GF-D8 (cell line): ENCODE data around the gene CDK5R1.
A peak's percentile ranks its signal among the peaks of the same experiment; 100 is the strongest.
"Not testable (repeated sequence)": the region's sequence is repeated elsewhere in the genome, so short reads cannot be mapped to it uniquely, and the experiment has no call there.

ENCODE experiments used
- DNase-seq: peaks from one replicate; lab custom pipeline; 2025; lab: John Stamatoyannopoulos, UW

The CDK5R1 gene

DNA sequence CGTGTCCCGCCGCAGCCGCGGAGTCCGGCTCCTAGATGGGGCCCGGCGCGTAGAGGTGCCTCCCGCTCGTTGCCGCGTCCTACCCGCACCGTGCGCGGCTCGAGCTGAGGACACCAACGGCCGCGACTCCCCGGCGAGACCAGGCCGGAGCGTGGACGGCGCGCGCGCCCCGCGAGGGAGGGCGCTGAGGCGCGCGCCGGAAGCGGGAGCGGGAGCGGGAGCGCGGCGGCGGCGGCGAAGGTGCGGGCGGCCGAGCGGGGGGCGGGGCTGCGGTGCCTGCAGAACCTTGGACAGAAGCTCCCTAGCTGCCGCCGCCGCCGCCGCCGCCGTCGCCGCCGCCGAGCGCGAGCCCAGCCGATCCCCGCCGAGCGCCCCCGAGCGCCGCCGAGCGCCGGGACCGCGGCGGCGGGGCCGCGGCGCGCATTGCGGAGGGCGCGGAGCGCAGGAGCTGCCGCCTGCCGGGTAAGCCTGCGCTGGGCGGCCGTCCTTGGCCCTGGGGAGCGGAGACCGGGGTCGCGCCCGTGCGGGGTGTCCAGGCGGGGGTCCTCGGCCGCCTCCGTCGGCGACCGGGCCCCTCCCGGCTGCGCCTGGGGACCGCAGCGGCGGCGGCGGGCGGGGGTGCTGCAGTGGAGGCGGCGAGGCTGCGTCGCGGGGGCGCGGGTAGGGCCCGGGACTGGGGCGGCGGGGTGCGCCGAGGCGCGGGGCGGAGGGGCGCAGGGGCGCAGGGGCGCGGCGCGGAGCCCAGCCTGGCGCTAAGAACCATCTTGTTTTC, at the start of gene CDK5R1:
CDK5R1 (plus strand) TSS at position 293 of the 772 bp plus-strand sequence. CDS start 628 bp downstream, outside the sequence.
- peak; percentile 2 for DNase-seq

DNA sequence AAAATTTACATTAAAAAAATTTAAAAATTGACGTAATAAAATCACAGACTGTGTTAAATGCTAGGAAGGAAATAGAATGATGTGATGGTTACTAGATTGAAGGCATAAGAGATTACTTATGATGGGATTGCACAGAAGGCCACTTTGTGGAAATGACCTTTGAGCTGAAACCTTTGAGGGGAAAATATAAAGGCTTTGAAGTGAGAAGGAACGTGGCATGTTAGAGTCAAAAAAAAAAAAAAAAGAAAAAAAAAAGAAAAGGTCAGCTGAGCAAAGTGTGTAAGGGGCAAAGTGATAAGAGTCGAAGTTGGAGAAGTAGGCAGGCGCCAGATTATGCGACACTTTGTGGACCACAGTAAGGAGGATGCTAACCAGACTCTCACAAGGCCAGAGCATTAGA, 46.1 kb upstream of the CDK5R1 start:
- no peak for DNase-seq

DNA sequence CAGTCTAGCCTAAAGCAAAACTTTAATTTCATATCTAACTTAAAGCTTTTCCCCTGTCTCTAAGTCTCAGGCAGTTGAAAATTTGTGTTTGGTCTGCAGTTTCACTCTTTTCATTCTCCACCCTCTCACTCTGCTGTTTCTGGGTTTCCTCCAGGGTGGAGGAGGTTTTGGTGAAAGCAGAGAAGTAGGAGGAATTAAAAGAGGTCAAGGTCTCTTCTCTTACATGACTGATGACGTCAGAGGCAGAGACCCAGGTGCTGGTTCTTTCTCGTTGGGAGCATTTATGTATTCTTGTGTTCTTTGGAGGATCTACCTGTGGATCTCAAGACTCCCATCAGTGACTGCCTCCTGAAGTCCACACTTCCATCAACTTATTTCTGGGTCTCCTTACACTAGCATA, 44.9 kb upstream of the CDK5R1 start:
- no peak for DNase-seq

DNA sequence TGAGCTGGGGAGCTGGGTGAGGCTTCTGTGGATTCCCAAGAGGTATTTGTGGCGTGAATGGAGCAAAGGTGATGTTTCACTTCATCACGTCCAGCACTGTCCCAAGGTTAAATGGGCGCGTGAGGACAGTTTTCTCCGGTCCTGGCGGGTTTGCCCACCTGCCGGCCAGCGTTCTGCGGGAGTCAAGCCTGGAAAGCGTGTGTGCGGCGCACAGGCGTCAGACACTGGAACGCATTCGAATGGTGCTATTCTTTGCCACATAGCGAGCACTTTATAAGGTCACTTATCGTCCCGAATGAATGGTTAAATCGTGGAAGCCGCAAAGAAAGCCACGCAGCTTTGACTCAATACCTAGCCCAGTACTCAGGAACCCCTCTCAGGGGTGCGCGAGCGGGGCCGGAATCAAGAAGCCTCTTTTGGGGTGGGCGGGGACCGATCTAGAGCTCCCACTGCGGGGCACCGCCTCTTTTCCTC, 42.9 kb upstream of the CDK5R1 start:
- no peak for DNase-seq

DNA sequence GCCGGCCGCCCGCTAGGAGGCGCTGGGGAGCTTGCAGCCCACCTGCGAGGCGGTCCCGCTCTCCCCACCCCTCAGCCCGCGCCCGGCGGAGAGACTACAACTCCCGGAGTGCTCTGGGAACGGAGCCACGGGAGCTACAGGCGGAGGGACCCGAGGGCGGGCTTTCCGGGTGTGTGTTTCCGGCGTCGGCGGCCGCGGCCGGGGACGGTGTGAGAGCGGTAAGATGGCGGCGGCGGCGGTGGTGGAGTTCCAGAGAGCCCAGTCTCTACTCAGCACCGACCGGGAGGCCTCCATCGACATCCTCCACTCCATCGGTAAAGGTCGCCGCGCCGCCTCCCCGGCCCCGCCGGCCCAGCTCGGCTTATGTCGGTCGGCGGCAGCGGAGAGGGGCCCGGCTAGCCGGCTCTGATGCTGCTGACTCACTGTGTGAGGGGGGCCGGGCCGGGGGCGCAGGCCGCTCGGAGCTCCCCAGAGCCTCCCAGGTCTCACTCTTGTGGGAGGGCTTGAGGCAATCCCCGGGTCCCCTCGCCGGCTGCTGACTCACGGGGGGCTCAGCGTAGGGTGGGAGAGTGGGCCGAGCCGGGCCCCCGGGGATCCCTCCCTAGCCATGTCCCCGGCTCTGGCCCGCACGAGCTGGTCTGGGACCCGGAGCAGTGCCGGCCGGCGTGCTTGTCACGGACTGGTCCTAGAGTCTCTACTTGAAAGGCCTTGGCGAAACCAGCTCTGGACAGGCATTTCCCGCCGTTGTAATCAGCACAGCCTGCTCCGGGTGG, 42.3 kb upstream of the CDK5R1 start, which contains the start of gene PSMD11:
PSMD11 (plus strand) TSS at position 210 of the 773 bp plus-strand sequence; CDS start at position 224, 14 bp downstream.
- peak; percentile 67 for DNase-seq

DNA sequence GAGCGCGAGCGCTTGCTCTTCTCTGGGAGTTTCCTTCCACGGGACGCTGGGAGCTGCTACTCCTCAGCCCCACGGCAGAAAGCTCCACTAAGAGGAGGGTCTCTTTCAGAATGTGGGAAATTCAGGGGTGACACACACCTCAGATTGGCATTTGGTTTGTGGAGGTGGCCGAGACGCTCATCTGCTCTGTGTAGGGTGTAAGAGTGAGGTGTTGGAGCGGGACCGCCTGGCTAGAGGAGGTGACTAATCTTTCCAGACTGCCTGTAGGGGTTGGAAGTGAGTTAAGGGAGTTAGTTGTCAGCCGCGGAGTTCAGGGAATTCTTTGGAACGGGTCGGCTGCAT, 41.7 kb upstream of the CDK5R1 start:
- DNase-seq = no peak

DNA sequence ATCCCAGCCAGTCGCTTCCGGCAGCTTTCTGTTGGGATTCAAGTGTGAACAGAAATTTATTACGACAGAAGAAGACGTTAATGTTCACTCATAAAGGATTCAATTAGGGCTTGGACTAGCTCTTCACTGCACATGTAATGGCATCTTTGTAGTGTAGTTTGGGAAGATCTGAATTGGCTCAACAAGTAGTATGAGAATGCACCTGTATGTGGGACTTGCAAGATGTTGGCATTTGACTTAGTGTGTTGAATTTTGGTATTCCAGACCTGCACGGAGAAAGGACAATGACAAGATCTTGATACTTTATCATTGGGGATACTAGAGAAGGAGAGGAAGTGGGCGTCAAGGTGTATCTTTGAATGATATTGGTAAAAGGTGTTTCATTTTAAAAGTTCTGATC, 41.3 kb upstream of the CDK5R1 start:
- no peak for DNase-seq

DNA sequence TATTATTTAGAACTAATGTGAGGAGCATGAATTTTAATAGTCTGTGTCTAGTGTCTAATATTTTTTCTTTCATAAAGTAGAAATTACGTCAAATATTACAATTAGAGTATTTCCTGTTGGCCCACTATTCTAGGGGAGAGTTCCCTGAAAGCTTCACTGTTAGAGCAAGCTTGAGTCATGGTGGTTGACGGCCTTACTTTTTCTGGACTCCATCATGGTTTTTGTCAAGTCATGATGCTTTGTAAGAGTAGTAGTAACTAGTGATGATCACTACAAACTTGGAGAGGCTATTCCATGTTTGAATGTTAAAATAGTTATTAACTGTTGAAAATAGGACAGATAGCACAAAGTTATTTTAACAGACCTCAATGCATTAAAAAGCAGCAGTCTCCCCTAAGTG, 40.8 kb upstream of the CDK5R1 start:
- no peak for DNase-seq

DNA sequence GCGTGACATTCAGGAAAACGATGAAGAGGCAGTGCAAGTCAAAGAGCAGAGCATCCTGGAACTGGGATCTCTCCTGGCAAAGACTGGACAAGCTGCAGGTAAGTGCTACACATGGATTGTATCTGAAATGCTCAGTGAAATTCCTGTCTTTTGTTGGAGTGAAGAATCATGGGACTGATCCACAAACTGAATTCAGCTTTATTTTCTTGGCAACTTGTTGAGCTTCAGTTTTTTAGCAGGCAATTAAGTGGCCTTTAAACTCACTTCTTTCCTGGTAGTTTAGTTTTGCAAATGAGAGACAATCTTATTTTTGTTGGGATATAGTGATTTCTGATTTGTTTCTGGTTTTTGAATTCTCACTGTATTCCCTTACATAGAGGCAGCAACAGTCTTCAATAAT, 39.8 kb upstream of the CDK5R1 start:
- no peak for DNase-seq

DNA sequence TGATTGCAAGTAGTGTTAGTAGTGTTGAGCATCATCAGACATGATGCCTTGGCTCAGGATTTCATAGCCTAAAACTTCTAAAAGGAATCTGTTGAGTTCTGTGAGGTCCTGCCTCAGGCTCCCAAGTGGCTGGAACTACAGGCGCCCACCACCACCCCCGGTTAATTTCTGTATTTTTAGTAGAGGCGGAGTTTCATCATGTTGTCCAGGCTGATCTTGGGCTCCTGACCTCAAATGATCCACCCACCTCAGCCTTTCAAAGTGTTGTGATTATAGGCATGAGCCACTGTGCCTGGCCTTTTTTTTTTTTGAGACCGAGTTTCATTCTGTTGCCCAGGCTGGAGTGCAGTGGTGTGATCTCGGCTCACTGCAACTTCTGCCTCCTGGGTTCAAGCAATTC, 36.8 kb upstream of the CDK5R1 start:
- DNase-seq = no peak

DNA sequence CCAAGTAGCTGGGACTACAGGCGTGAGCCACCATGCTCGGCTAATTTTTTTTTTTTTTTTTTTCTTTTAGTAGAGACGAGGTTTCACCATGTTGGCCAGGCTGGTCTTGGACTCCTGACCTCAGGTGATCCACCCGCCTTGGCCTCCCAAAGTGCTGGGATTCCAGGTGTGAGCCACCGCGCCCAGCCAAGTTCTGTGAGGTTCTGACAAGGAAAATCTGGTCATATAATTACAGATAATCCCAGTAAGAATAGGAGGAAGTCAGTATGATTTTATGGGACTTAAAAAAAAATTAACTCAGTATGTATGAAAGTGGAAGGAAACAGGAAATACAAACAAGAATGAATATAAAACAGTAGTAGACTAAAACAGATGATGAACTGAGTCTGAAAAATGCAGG, 36.4 kb upstream of the CDK5R1 start:
- not testable (repeated sequence) for DNase-seq

DNA sequence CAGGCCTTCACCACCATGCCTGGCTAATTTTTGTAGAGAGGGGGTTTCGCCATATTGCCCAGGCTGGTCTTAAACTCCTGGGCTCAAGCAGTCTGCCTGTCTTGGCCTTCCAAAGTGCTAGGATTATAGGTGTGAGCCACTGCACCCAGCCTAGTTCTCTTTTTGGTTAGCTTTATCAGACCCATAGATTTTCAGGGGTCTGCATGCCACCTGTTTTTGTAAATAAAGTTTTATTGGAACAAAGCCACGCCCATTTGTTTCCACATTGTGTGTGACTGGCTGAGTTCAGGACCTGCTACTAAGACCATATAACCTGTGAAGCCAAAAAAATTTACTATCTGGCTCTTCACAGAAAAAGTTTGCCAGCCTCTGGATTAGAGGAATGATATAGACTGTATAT, 34.9 kb upstream of the CDK5R1 start:
- DNase-seq = no peak

DNA sequence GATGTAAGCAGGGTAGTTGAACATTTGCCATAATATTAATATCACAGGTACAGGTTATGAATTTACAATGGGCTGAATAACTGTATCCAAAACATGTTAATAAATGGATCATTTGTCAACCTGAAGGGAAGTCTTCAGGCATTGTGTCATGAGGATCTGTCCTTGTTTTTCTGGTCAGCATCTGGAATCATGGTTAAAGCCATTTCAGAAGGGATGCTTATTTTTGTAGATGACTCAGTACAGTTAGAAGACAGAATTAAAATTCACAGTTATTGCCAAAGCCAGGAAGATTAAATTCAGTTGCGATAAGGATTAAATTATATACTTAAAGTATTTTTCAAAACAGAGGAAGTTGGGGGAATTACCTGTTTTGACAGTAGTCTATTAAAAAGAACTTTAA, 34.5 kb upstream of the CDK5R1 start:
- DNase-seq = no peak

DNA sequence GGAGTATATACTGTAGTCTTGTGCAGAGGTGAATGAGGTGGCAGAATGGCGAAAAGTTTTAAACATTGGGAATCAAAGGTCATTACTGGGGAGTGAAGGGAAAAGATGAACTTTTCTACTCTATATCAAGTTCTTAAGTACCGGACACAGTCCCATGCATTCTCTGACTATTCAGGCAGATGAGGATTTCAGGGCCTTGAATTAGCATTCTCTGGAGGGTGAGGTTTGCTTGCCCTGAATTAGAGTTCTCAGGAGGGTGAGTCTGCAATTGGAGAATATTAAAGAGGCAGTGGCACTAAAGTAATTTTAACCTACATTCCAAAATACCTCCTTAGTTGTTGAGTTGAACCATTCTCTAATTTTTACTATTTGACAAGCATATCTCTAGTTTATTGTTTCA, 33.4 kb upstream of the CDK5R1 start:
- no peak for DNase-seq

DNA sequence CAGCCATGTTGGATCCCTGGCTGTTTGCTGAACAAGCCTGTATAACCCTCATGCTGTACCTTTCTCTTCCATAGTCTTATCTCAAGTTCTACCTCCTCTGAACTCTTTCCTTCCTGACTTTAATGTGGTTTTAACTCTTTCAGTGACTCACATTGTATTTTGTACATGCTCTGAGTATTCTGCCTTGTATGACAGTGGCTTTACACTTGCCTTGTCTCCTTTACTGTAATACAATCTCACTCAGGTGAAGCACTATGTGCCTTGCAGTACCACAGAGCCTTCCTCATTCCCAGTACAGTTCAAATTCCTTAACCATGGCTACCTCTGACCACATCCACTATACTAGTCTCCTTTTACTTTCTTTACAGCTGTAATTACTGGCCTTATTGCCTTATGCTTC, 28.4 kb upstream of the CDK5R1 start:
- no peak for DNase-seq

DNA sequence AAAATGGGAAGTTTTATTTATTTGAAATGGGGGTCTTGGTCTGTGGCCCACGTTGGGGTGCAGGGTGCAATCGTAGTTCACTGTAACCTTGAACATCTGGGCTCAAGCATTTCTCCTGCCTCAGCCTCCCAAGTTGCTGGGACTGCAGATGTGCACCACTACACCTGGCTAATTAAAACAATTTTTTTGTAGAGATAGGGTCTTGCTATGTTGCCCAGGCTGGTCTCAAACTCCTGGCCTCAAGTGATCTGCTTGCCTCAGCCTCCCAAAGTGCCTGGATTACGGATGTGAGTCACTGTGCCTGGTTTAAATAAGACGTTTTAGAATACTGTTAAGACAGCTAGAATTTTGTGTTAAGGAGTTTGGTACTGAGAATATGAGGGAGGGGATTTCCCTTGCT, 26.7 kb upstream of the CDK5R1 start:
- DNase-seq = no peak

DNA sequence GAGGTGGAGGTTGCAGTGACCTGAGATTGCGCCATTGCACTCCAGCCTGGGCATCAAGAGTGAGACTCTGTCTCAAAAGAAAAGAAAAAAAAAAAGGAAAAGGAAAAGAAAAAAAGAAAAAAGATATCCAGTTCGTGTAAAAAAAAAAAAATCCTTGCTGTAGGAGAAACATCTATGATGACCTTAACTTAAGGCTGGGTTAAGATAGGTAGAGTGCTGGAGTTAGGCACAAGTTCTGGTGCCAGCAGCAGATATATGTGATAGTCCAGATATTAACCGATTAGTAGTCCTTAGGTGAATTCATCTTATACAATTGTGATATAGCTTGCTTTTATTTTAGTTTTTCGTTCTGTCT, 25.3 kb upstream of the CDK5R1 start:
- no peak for DNase-seq

DNA sequence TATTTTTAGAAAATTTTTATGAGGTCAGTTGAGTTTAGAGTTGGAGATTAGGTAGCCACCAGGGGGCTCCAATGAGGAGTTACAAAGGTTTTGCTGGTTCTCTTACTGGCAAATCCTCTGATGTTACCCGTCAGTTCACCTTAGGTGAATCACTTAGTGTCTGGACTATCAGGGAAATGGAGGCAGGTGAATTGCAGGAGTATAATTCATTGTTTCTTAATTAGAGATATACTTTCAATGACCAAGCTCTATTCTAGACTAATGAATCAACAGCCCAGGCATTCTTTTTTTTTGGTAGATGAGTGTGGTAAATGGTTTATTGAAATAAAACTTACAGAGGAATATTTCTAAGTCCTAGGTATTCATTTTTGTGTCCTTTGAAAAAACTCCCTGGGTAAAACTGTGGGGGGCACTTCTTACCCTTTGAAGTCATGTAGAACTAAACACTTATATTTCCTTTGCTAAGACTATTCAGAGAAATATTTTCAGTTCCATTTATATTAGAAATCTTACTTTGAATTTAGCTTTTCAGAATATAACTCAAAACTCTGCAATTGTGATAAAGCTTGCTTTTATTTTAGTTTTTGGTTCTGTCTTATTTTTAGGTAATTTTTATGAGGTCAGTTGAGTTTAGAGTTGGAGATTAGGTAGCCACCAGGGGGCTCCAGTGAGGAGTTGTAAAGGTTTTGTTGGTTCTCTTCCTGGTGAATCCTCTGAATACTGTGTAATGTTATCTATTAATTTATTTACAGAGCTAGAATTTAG, 24.8 kb upstream of the CDK5R1 start:
- no peak for DNase-seq

DNA sequence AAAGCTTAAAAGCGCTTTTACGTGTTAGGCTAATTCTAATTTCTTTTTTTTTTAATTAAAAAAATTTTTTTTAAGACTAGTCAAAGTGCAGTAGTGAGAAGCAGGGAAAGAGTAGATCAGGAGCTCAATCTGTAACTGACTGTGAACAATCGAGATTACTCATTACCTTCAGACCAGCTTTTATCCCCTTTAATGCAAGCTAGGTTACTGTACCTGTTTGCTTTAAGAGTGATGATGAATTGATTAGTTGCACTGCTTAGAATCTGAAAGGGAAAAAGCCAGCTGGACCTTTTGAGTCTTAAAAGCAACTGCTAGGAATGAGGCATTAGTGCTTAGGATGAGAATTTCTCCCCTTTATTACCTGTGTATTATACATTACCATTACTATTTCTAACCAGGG, 23.5 kb upstream of the CDK5R1 start:
- DNase-seq = no peak

DNA sequence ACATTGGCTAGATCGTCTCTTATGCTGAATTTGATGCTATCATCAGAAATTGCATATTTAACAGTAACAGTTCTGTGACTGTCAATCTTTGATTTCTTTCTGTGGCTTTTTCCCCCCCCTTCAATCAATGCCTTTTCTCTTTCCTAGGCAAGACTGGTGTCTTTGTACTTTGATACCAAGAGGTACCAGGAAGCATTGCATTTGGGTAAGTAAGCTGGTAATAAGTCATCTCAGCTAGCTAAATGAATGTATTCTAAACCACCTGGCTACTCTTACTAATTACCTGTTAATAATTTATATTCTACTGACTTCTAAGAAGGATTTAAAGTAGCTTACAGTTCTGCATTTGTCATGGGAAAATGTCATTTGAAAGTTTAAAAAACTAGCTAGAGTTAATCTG, 22.4 kb upstream of the CDK5R1 start:
- DNase-seq = no peak

DNA sequence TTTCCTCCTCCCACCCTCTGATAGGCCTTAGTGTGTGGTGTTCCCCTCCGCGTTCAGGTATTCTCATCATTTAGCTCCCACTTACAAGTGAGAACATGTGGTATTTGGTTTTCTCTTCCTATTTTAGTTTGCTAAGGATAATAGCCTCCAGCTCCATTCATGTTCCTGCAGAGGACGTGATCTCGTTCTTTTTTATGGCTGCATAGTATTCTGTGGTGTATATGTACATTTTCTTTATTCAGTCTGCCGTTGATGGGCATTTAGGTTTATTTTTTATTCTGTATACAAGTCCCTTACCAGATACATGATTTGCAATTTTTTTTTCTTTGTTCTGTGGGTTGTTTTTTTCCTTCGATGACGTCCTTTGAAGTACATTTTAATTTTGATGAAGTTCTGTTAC, 18.8 kb upstream of the CDK5R1 start:
- no peak for DNase-seq

DNA sequence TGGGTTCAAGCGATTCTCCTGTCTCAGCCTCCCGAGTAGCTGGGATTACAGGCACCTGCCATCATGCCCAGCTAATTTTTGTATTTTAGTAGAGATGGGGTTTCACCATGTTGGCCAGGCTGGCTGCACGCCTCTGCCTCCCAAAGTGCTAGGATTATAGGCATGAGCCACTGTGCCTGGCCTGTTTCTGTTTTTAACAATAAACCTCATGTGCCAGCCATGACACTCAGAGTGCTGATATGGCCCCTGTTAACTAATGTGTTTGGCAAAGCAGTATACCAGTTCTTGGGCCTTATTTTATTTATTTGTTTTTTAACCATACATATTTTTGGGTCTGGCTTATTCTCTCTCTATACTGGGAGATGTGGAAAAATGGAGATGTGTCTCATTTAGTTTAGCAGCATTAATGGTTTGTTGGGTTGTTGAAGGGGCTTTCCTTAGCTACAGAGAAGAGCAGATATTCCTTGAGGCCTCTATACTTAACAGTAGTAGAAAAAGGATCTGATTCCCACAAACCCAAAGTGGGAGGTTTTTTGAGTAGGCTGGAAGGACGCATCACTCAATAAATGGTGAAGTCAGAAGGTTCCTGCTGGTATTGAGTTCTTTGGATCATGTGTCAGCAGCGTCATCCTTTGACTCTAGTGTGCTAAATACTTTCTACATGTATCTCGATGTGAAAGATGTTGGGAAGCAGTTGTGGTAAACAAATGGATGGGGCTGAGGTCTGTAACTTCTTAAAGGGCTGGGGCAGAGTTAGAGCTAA, 16.2 kb upstream of the CDK5R1 start:
- no peak for DNase-seq
